ENCODE measurements around the gene CADM1.

Gene CADM1

GRCh38 chr11:115446214-115446613 is 58.0 kb downstream of the CADM1 start:
- no peak for DNase-seq (ENCODE audit: low spot score)

- no peak for DNase-seq (ENCODE audit: low spot score)
These were observed 59.7 kb downstream of the CADM1 start for GRCh38 chr11:115444542-115444941.

GRCh38 chr11:115439969-115440540 is 64.2 kb downstream of the CADM1 start:
- no peak for DNase-seq (ENCODE audit: low spot score)

DNA sequence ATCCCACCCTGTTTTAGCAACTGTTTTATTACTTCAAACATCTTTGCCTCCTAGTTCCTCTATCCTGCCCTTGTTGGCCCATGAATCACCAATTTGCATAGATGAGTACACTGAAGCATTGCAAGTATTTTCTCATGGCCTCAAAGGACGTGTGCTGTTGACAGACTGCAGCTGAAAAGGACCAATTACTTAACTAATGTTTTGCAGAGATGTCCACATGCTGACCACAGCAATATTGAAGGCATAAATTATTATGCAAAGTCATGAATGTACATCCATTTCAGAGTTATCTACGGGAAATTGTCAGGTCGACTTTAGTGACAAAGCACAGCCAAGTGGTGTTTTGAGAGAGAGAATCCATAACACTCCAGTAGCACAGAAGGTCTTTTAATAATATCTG is 64.8 kb downstream of the CADM1 start:
- no peak for DNase-seq (ENCODE audit: low spot score)

DNA sequence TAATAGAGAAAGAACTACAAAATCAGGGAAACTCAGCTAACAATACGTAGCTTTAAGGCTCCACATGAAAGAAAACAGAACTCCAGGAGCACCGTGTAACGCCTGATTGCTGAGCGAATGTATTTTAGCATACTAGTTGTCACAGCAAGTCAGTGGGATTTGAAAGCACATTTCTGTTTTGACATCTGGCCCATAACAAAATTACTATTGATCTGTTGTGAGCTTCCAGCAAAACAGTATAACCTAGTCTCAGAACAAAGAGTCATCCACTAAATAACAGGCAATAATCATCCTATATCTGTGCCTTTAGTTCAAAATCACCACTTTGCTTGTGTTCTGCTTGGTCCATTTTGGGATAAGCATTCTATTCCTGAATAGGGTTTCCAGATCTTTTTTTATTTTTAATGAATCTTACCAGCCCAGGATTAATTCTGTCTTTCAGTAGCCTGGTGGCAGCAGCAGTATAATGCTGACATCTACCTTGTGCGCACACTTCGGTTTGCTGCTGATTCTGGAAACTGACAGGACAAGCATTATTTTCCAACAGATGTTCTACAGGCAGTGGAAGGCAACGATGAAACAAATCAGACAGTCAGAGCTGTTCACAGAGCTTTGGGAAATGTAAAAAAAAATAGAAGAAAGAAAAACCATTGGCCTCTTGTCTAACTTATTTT is 66.2 kb downstream of the CADM1 start:
- no peak for DNase-seq (ENCODE audit: low spot score)

DNA sequence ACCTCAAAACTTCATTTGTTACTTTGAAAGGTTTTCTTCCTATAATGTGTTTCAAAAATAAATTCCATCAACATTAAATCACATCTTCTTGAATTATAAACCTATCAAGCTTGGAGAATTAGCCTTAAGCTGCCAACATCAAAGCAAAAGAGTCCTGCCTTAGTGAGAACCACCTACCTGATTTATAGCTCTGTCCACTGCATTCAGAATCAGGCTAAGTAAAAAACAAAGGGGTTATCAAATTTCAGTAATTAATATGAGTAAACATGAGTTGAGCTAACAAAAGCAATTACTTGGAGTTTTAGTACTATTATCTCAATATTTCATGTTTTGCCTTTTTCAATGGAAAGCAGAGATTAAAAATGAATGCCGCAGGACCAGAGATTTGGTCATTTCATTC is 73.9 kb downstream of the CADM1 start:
- no peak for DNase-seq (ENCODE audit: low spot score)

- no peak for DNase-seq (ENCODE audit: low spot score)
These were observed 75.9 kb downstream of the CADM1 start for GRCh38 chr11:115428306-115428705.

DNA sequence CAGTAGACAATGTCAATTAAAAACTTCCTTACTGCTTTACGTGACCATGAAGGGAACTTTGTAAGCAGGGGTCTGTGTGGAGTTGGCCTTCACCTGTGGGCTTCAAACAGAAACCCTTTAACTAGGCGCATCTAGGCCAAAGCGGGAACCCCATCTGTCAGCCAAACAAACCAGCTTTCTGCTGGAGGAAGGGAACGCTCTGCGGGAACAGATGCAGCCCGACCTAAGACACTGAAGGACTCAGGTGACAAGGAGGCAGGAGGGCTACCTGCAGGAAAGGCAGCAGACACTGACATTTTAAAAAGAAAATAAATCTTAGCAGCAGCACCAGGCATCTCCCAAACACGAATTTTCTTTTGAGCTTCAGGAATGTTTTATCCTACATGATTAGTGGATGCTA is 78.4 kb downstream of the CADM1 start:
- DNase-seq (ENCODE audit: low spot score): peak; percentile 91

GRCh38 chr11:115425250-115425649 is 79.0 kb downstream of the CADM1 start:
- no peak for DNase-seq (ENCODE audit: low spot score)

DNA sequence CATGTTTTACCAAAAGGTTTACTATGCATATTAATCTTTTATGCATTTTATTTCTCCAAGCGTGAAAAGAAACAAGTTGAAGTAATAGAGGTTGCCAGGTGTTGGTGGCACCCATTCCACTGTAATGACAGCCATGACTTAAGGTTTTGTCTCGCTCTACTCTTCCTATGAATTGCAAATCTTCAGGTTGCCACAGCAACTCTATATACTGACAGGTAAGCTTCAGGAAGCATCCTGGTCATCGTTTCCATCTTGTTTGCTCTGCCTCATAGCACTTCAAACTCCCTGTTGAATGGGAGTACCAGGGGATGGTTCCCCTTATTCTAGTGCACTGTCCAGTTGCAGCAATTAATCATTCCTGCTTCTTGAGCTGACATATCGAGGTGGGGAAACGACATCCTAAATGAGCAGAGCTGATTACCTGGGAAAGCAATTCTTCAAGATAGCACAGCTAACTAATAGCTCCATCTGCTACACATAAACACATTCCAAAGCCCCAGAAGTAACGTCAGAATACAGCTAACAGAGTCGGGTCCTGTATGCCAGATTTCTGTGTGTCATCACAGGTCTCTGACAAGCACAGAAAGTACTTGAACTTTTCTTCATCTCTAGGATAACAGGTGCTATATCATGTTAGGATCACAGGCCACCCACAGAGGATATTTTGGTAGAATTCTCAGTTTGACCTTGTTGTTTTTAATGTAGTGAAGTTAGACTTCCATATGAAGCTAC is 80.3 kb downstream of the CADM1 start:
- peak; percentile 74 for DNase-seq (ENCODE audit: low spot score)

- no peak for DNase-seq (ENCODE audit: low spot score)
These were observed 82.1 kb downstream of the CADM1 start for GRCh38 chr11:115421992-115422689.

- no peak for DNase-seq (ENCODE audit: low spot score)
These were observed 82.7 kb downstream of the CADM1 start for GRCh38 chr11:115421352-115421991.

DNA sequence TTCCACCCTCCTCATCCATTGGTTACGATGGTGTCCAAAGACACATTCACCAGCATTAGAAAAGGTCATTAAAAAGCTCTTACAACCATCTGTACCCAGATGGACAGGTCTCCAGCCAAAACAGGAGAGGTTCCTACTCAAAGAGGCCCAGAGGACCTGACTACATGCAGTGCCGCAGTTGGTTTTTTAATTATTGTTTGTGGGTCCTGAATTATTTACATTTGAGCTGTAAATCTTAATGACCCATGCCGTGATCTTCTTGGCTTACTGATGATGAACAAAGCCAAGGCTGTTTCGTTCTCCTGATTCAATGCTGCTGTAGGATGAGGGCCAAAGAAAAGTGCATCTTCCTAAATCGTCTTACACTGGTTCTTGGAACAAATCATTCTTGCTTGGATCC is 83.7 kb downstream of the CADM1 start:
- DNase-seq (ENCODE audit: low spot score): no peak

GRCh38 chr11:115418626-115419025 is 85.6 kb downstream of the CADM1 start:
- DNase-seq (ENCODE audit: low spot score): no peak

DNA sequence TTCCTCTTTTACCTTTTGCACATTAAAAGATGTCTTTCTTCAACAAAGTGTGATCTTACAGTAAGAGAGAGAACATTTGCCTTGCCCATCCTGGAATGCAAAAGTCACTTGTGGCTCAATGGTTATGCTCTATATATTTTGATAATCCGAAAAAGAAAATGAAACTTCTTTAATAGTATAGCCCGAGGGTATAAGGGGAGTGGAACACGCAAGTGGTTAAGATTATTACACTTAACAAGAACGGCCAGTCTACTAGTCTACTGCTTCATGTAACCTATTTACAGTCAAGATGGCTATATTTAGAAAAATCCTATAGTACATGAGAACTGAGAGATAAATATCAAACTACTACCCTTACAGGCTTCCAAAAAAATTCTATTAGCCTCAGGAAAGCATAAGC is 86.1 kb downstream of the CADM1 start:
- no peak for DNase-seq (ENCODE audit: low spot score)

GRCh38 chr11:115411120-115411519 is 93.1 kb downstream of the CADM1 start:
- DNase-seq (ENCODE audit: low spot score): peak; percentile 57

GRCh38 chr11:115409691-115410220 is 94.5 kb downstream of the CADM1 start:
- no peak for DNase-seq (ENCODE audit: low spot score)

- no peak for DNase-seq (ENCODE audit: low spot score)
These were observed 95.0 kb downstream of the CADM1 start for GRCh38 chr11:115409116-115409670.

GRCh38 chr11:115408036-115408921 is 95.9 kb downstream of the CADM1 start:
- DNase-seq (ENCODE audit: low spot score): no peak

GRCh38 chr11:115407496-115407895 is 96.7 kb downstream of the CADM1 start:
- DNase-seq (ENCODE audit: low spot score): no peak

- no peak for DNase-seq (ENCODE audit: low spot score)
These were observed 97.8 kb downstream of the CADM1 start for GRCh38 chr11:115406404-115406803.
